ENCODE measurements around the gene L3MBTL1. TPM values are rescaled to one million over a fixed set of nuclear protein-coding genes. Genes with fewer than 3 reads are reported as not detected.

The L3MBTL1 gene
- total RNA-seq, 3 donors from 2014 or later, result 3.9 to 4.0 (median 4.0) TPM

DNA sequence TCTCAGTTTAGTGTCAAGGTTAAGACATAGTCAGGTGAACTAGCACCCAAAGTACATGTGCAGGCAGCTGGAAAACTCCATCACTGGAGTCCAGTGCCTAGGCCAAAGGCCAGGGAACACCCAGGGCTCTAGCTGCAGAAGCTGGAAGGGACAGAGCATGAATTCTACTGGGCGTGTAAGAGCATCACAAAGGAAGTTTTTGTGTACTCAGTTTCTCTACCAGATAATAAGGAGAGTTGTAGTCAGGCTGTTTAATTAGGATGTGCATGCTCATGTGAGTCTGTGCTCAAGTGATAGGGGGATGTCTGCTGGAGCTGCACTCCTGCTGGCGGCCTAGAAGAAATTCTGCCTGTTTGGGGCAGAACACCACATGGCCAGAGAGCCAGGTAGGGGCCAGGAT lies 8.1 kb downstream of the L3MBTL1 start:
- H3K9me3 Mint-ChIP-seq, result no peaks in the 10 kb centered on the region
- H3K4me3 Mint-ChIP-seq, result no peak overlapping the region
- peaks cover 5% of the 10 kb centered on the region for H3K27me3 Mint-ChIP-seq (ENCODE audit: low read depth)
- DNase-seq (no peak), ATAC-seq (no peak)
- peaks cover 14% of the 10 kb centered on the region for H3K4me1 Mint-ChIP-seq (ENCODE audit: low read depth)
- no peaks in the 10 kb centered on the region for H3K36me3 Mint-ChIP-seq (ENCODE audit: insufficient read depth)

DNA sequence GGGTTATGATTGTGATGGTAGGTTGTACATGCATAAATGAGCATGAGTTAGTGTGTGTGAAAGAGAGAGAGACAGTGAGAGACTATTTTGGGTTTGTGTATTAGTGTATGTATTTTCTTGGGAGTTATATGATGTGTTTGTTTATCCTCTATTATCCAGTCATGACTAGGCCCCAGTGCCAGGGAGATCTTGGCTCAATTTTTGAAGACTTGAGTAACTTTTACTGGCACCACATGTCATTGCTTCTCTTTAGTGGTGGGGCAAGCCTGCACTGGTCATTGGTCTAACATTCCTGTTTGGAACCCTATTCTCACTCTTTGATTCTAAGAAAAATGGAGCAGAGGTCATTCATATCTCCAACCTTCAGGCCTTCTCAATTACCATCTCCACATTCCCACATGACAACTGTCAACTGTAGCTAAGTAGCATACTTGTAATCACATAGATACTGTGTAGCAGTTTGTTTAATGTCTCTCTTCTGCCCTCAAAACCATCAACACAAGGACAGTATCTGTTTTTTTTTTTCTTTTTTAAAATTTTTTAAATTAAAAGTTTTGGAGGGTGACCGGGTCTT lies 8.8 kb downstream of the L3MBTL1 start:
- H3K27me3 Mint-ChIP-seq (ENCODE audit: low read depth), result peaks cover 5% of the 10 kb centered on the region
- no peaks in the 10 kb centered on the region for H3K9me3 Mint-ChIP-seq
- no peak for DNase-seq
- no peaks in the 10 kb centered on the region for H3K36me3 Mint-ChIP-seq (ENCODE audit: insufficient read depth)
- no peak overlapping the region for H3K4me3 Mint-ChIP-seq
- no peak for ATAC-seq
- peaks cover 14% of the 10 kb centered on the region for H3K4me1 Mint-ChIP-seq (ENCODE audit: low read depth)

- no peaks in the 10 kb centered on the region for H3K9me3 Mint-ChIP-seq
- no peaks in the 10 kb centered on the region for H3K27me3 Mint-ChIP-seq (ENCODE audit: low read depth)
- H3K4me1 Mint-ChIP-seq (ENCODE audit: low read depth), result peaks cover 9% of the 10 kb centered on the region
- peaks cover 3% of the 10 kb centered on the region for H3K36me3 Mint-ChIP-seq (ENCODE audit: insufficient read depth)
- no peak overlapping the region for H3K4me3 Mint-ChIP-seq
- ATAC-seq, result no peak
- DNase-seq, result no peak
These were observed 12.7 kb downstream of the L3MBTL1 start for GRCh38 chr20:43520074-43520630.

GRCh38 chr20:43525021-43525420 lies 17.5 kb downstream of the L3MBTL1 start:
- H3K4me1 Mint-ChIP-seq (ENCODE audit: low read depth), result no peaks in the 10 kb centered on the region
- no peak overlapping the region for H3K4me3 Mint-ChIP-seq
- peaks cover 9% of the 10 kb centered on the region for H3K36me3 Mint-ChIP-seq (ENCODE audit: insufficient read depth)

GRCh38 chr20:43528258-43528875 lies 20.9 kb downstream of the L3MBTL1 start:
- Mint-ChIP-seq H3K9me3 (no peaks in the 10 kb centered on the region), H3K27me3 (ENCODE audit: low read depth) (peaks cover 1% of the 10 kb centered on the region), H3K4me3 (no peak overlapping the region), H3K4me1 (ENCODE audit: low read depth) (no peaks in the 10 kb centered on the region), H3K36me3 (ENCODE audit: insufficient read depth) (peaks cover 9% of the 10 kb centered on the region)
- ATAC-seq (no peak), DNase-seq (no peak)

More at GRCh38 chr20:43525021-43525420, 17.5 kb downstream of the L3MBTL1 start:
- Mint-ChIP-seq H3K9me3 (no peaks in the 10 kb centered on the region), H3K27me3 (ENCODE audit: low read depth) (peaks cover 1% of the 10 kb centered on the region)
- DNase-seq (no peak), ATAC-seq (no peak)

DNA sequence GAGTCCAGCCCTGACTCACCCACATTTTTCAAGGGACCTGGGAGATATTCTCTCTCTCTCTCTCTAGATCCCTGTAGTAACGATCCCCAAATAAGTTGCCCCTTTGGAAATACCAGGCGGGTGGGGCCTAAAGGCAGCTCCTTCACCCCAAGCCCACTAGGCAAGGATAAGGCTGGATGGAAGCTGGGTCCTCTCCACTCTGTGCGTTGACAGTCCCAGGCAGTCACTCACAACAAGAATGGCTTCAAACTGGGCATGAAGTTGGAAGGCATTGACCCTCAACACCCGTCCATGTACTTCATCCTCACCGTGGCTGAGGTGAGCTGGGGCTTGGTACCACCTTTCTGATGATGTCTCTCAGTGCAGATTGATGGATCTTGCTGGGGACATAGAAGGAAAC lies 21.6 kb downstream of the L3MBTL1 start:
- DNase-seq (no peak), ATAC-seq (no peak)
- Mint-ChIP-seq H3K36me3 (ENCODE audit: insufficient read depth) (peaks cover 9% of the 10 kb centered on the region), H3K4me1 (ENCODE audit: low read depth) (no peaks in the 10 kb centered on the region), H3K27me3 (ENCODE audit: low read depth) (peaks cover 1% of the 10 kb centered on the region), H3K4me3 (no peak overlapping the region), H3K9me3 (no peaks in the 10 kb centered on the region)

DNA sequence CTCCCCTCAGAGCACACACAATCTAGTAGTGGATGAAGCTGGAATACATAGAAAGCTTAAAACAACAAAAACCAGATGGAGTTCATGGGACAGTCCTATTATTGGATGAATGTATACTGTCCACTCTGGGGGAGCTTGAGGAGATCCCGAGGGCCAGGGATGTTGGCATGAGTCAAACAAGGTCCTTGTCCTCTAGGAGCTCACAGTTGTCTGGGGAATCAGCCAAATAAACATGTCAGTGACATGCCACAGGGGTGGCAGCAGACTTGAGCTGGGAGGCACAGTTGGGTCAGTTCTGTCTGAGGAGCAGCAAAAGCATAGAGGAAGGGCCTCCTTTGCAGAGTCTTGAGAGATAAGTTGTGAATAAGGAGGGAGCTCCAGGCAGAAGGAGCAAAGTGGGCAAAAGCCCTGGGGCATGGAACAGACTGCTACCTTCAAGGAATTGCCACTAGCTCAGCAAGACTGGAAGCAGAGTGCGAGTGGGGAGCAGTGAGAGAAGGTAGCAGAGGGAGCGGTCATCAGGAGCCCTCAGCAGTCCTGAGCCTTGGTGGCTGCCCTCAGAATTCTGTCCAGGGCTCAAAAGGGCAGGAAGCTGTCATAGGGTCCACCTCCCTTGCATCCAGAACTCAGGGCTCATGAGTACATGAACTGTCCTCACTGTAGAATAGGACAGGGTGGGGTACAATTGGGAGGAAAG lies 22.1 kb downstream of the L3MBTL1 start:
- ATAC-seq (no peak), DNase-seq (no peak)
- Mint-ChIP-seq H3K27me3 (ENCODE audit: low read depth) (peaks cover 1% of the 10 kb centered on the region), H3K4me3 (no peak overlapping the region), H3K4me1 (ENCODE audit: low read depth) (no peaks in the 10 kb centered on the region), H3K36me3 (ENCODE audit: insufficient read depth) (peaks cover 7% of the 10 kb centered on the region), H3K9me3 (no peaks in the 10 kb centered on the region)

- DNase-seq (no peak), ATAC-seq (no peak)
- Mint-ChIP-seq H3K4me3 (no peak overlapping the region), H3K4me1 (ENCODE audit: low read depth) (no peaks in the 10 kb centered on the region), H3K9me3 (no peaks in the 10 kb centered on the region), H3K27me3 (ENCODE audit: low read depth) (peaks cover 1% of the 10 kb centered on the region), H3K36me3 (ENCODE audit: insufficient read depth) (peaks cover 6% of the 10 kb centered on the region)
These were observed 23.0 kb downstream of the L3MBTL1 start for GRCh38 chr20:43530321-43531090.

DNA sequence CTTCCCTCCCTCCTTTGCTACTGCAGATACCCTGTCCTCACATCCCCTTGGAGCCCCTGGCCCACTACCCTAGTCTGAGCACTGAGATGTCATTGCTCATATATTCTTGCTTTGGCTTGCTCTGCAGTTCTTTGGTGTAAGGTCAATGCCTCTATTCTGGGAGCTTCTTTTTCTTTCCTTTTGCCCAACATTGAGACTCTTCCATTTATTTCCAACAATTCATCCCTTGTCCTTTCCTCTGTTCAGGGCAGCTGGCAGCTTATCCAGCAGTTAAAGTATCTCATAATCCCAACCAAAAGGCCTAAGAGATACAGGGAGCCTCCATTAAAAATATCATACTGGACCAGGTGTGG lies 23.6 kb downstream of the L3MBTL1 start:
- peaks cover 6% of the 10 kb centered on the region for H3K36me3 Mint-ChIP-seq (ENCODE audit: insufficient read depth)
- H3K27me3 Mint-ChIP-seq (ENCODE audit: low read depth), result peaks cover 1% of the 10 kb centered on the region
- no peaks in the 10 kb centered on the region for H3K4me1 Mint-ChIP-seq (ENCODE audit: low read depth)
- no peak overlapping the region for H3K4me3 Mint-ChIP-seq
- no peaks in the 10 kb centered on the region for H3K9me3 Mint-ChIP-seq
- DNase-seq (no peak), ATAC-seq (no peak)

GRCh38 chr20:43532416-43533055 lies 25.0 kb downstream of the L3MBTL1 start:
- Mint-ChIP-seq H3K9me3 (no peaks in the 10 kb centered on the region), H3K36me3 (ENCODE audit: insufficient read depth) (peaks cover 6% of the 10 kb centered on the region), H3K4me3 (no peak overlapping the region), H3K4me1 (ENCODE audit: low read depth) (no peaks in the 10 kb centered on the region), H3K27me3 (ENCODE audit: low read depth) (peaks cover 1% of the 10 kb centered on the region)
- DNase-seq, result no peak
- ATAC-seq, result no peak

DNA sequence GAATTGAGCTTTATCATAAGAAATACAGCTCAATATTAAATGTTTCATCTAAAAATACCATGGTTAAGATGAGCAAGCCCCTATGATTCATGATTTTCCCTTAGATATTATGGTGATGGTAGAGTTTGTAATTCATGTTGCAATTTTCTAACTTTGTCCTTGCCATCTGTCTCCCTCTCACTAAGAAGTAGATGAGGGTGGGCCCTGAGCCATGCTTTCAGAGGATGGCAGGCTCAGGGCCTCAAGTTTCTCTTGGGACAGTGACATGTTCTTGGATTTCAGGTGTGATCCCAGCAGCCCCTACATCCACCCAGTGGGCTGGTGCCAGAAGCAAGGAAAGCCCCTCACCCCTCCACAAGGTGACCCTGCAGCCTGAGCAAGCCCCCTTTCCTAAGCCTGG lies 25.6 kb downstream of the L3MBTL1 start:
- Mint-ChIP-seq H3K27me3 (ENCODE audit: low read depth) (peaks cover 1% of the 10 kb centered on the region), H3K4me3 (no peak overlapping the region), H3K36me3 (ENCODE audit: insufficient read depth) (peaks cover 6% of the 10 kb centered on the region), H3K4me1 (ENCODE audit: low read depth) (no peaks in the 10 kb centered on the region), H3K9me3 (no peaks in the 10 kb centered on the region)
- no peak for DNase-seq
- ATAC-seq, result no peak

- peaks cover 4% of the 10 kb centered on the region for H3K36me3 Mint-ChIP-seq (ENCODE audit: insufficient read depth)
- no peak for DNase-seq
- no peak for ATAC-seq
- H3K4me1 Mint-ChIP-seq (ENCODE audit: low read depth), result no peaks in the 10 kb centered on the region
- no peak overlapping the region for H3K4me3 Mint-ChIP-seq
- H3K27me3 Mint-ChIP-seq (ENCODE audit: low read depth), result no peaks in the 10 kb centered on the region
- no peaks in the 10 kb centered on the region for H3K9me3 Mint-ChIP-seq
These were observed 26.5 kb downstream of the L3MBTL1 start for GRCh38 chr20:43534016-43534415.

GRCh38 chr20:43534791-43535350 lies 27.4 kb downstream of the L3MBTL1 start:
- Mint-ChIP-seq H3K9me3 (no peaks in the 10 kb centered on the region), H3K4me3 (no peak overlapping the region), H3K27me3 (ENCODE audit: low read depth) (no peaks in the 10 kb centered on the region), H3K4me1 (ENCODE audit: low read depth) (no peaks in the 10 kb centered on the region), H3K36me3 (ENCODE audit: insufficient read depth) (no peaks in the 10 kb centered on the region)
- DNase-seq (no peak), ATAC-seq (no peak)

Data from activated T-cell treated with anti-CD3 and anti-CD28 coated beads, Interleukin-2, amount 50 U/mL, for 4 hours (primary cell).